NCI-H1105 treated with DMSO at 0.1 percent for 48 hours (cell line): ENCODE results near the gene PKD2L2.
"Not testable (repeated sequence)": the region's sequence is repeated elsewhere in the genome, so short reads cannot be mapped to it uniquely, and the experiment has no call there.

ENCODE experiments used
- DNase-seq: peaks from one replicate; lab custom pipeline; 2025; lab: John Stamatoyannopoulos, UW

PKD2L2 gene

DNA sequence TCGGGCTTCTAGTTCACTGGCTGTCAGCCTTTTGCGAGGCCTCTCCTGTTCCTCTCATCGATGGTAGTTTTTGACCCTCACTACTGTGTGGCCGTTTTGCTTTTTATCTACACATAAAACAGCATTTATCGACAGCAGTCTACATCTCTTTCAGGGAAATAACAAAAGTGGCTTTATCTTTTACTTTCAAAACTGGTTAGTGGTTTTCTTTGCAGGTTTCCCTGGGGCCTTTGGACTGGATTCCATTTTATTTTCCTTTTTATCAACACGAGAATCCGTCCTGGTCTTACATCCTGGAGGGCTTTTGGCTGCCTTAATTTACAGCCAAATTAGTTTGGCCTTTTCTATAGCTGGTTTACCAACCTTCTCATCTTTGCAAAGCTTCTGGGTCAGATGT, 793 bp upstream of the PKD2L2 start:
- DNase-seq = no peak

GRCh38 chr5:137890845-137891244, 1.6 kb downstream of the PKD2L2 start:
- DNase-seq = no peak

DNA sequence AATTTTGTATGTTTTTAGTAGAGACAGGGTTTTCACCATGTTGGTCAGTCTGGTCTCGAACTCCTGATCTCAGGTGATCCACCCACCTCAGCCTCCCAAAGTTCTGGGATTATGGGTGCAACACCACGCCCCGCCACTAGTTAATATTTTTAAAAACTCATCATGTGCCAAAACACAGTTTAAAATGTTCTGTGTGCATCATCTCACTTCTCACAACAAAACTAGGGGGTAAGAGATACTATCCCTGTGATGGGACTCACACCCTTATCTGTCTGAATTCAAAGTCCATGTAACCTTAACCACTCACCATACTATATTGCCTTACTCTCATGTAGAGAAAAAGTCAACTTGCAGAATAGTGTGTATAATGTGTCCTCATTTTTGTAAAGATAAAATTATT, 2.6 kb downstream of the PKD2L2 start:
- DNase-seq = no peak

DNA sequence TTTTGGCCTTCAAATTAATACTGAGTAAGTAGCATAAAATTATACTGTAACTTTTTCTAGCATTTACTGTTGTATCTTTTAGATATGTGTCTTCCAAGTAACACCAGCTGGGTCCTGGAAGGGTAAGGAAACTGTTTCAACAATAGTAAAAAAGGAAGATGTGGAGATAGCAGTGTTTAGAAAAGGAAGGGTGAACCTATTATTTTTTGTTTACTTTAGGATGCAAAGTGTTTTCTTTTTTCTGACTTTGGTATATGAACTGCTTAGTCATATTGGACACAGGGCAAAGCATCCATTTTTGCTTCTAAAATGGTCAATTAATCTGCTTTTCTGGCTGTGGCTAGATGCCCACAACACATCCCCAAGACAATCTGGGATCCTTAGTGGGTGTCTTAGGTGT, 5.3 kb downstream of the PKD2L2 start:
- DNase-seq = no peak

- no peak for DNase-seq
Measured at GRCh38 chr5:137896560-137896959, 7.3 kb downstream of the PKD2L2 start.

DNA sequence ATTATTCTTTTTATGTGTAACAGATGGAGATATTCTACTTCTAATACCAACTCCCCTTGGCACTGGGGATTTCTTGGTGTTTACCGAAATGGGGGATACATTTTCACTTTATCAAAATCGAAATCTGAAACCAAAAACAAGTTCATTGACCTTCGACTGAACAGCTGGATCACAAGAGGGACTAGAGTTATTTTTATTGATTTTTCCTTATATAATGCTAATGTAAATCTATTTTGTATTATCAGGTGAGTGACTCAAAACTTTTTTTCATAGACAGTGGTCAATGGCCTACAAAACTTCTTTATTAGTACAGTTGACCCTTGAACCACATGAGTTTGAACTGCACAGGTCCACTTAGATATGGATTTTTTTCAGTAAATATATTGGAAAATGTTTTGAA, 10.2 kb downstream of the PKD2L2 start:
- no peak for DNase-seq

DNA sequence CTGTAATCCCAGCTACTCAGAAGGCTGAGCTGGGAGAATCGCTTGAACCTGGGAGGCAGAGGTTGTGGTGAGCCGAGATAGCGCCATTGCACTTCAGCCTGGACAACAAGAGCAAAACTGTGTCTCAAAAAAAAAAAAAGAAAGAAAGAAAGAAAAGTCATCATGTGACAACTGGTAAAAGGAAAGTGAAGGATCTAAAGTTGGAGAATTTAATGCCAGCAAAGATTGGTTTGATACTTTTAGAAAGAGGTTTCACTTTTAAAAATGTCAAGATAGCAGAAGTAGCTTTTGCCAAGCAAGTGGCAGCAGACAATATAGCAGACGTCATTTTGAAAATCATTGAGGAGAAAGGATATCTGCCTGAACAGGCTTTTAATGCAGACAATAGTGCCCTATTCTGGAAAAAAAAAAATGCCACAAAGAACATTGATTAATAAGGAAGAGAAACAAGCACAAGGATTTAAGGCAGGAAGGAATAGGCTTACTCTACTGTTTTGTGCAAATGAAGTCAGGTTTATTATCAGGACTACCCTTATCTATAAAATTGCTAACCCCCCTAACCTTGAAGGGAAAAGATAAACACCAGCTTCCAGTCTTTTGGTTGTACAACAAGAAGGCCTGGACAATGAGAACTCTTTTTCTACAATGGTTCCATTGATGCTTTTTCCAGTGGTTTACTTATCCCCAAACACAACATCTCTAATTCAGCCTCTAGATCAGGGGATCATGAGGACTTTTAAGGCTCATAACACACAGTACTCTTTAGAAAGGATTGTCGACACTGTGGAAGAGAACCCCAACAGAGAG, 12.0 kb downstream of the PKD2L2 start:
- DNase-seq = no peak

DNA sequence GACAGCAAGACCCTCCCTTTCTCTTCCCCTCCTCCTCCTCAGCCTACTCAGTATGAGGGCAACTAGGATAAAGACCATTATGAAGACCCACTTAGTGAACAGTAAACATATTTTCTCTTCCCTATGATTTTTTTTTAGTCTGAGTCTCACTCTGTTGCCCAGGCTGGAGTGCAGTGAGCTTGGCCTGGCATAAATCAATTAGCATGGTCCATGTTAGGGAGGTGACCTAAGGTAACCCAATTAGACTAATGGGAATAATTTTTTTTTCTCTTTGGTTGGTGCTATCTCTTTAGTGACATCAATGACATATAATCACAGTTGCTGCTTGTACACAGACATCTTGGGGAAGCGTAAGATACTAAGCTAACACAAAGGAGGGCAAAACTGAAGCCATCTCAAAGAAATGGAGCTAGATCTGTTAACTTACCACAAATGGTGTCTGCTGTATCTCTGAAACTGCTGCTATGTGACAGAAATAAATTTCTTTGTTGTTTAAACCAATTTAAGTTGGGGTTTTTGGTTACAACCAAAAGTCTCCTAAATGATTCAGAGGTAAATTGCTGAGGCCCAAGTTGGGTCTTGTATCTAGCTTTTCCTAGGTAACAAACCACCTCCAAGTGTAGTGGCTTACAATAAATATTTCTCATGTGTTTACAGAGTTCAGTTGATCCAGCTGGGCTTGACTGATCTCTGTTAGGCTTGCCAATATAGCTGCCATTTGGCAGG, 13.3 kb downstream of the PKD2L2 start:
- no peak for DNase-seq

DNA sequence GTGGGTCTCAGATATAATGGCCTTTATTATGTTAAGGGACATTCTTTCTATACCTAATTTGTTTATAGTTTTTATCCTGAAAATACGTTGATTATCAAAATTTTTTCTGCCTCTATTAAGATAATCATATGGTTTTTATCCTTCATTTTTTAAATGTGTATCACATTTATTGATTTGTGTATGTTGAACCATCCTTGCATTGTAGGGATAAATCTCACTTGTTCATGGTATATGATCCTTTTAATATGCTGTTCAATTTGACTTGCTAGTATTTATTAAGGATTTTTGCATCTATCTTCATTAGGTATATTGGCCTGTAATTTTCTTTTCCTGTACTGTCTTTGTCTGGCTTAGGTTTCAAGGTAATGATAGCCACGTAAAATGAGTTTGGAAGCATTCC, 25.5 kb downstream of the PKD2L2 start:
- DNase-seq = no peak

GRCh38 chr5:137916923-137917322, 27.7 kb downstream of the PKD2L2 start:
- no peak for DNase-seq

DNA sequence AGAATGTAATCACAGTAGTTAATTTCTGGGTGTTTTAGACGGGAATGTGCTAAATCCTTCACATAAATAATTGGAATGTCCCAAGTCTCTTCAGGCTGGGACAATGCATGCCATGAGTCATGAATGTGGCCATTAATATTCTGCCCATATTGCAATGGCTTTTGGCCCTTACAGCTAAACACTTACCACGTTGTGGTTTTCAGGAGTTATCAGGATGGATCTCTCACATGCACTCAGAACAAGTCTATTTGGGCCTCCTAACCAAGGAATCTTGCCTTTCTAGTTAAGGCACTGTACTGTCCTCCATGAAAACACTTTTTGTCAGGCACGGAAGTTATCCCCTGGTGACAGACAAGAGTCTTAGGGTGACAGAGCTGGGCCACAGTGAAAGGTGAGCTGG, 32.7 kb downstream of the PKD2L2 start:
- DNase-seq = no peak

DNA sequence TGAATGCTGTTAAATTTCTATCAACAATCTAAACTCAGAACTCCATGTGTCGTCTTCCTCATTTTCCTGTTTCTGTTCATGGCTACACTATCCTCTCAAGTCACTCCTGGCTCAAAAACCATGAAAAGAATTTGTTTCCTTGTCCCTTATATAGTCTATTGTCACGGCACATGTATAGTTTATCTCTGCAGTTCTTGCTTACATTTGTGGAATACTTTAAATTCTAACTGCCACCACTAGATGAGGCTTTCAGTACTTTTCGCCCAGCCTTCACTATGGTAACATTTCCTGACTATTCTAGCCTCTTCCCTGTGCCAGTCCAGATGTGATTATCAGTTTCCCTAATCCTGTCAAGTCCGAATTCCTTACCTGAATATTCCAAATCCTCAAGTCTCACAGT, 34.6 kb downstream of the PKD2L2 start:
- no peak for DNase-seq

DNA sequence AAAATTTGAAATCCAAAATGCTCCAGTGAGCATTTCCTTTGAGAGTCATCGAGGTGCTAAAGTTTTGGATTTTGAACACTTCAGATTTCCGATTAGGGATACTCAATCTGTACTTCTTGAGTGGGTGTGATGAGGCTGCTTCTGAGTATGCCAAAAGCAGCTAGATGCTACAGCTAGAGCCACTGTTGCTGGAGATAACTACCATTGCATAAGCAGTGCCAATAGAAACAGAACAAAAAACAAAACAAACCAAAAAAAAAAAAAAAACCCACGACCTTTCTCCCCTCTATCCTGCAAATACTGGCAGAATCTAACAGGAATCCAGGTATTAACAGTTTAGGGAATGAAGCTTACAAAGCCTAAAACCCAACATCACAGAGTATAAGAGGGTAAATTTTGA, 43.5 kb downstream of the PKD2L2 start:
- no peak for DNase-seq

GRCh38 chr5:137933491-137933911, 44.2 kb downstream of the PKD2L2 start:
- no peak for DNase-seq

- no peak for DNase-seq
Measured at GRCh38 chr5:137935190-137935589, 45.9 kb downstream of the PKD2L2 start.

GRCh38 chr5:137935694-137936093, 46.4 kb downstream of the PKD2L2 start:
- DNase-seq = no peak

- DNase-seq = no peak
Measured at GRCh38 chr5:137937994-137938750, 48.9 kb downstream of the PKD2L2 start.

- no peak for DNase-seq
Measured at GRCh38 chr5:137938751-137939143, 49.5 kb downstream of the PKD2L2 start.

- no peak for DNase-seq
Measured at GRCh38 chr5:137939331-137939730, 50.1 kb downstream of the PKD2L2 start.

DNA sequence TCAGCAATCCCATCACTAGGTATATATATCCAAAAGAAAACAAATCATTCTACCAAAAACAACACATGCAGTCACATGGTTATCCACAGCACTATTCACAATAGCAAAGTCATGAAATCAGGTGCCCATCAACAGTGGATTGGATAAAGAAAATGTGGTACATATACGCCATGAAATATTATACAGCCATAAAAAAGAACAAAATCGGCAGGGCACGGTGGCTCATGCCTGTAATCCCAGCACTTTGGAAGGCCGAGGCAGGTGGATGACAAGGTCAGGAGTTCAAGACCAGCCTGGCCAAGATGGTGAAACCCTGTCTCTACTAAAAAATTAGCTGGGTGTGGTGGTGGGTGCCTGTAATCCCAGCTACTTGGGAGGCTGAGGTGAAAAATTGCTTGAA, 55.0 kb downstream of the PKD2L2 start:
- DNase-seq = not testable (repeated sequence)

DNA sequence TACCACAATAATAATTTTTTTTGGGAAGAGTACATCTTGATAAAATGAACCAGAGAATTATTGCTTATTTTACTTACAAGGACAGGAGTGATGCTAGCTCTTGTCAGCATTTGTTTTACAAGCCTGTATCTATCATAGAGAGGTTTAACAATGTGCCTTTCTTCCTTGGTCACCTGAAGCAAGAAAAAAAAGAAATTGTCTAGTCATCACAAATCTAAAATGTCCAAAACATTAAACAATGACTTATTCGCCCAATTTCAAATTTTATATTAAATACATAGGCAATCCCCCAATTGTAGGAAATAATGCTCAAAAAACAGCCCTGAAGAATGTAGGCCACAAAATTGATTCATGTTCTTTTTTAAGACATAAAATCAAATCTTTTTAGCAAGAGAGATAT, 56.6 kb downstream of the PKD2L2 start:
- DNase-seq = no peak

DNA sequence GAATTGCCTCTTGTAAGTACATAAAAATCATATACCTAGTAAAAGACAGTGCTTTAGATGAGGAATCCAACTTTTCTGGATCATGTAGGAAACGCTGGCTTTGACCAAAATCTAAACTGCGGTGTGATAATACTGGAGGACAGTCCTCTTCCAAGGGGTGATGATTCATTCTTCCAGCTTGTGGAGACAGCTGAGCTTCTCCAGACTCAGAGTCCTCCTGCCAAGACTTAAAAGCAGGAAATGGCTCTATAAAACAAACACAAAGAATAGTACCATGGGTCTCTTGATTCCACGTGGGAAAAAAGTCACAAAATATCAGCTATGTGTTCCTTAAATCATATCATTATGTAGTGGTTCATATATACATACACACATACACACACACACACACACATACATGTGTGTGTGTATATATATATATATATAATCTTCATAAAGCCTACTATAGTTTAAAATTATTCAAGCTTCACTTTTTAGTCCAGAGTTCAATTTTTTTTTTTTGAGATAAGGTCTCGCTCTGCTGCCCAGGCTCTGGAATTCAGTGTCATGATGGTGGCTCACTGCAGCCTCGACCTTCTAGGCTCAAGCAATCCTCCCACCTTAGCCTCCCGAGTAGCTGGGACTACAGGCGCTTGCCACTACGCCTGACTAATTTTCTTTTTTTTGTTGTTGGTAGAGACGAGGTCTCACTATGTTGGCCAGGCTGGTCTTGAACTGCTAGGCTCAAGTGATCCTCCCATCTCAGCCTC, 65.0 kb downstream of the PKD2L2 start:
- no peak for DNase-seq
